NCI-H748 (cell line): ENCODE measurements around the gene MARCO.
"Not testable (repeated sequence)": the region's sequence is repeated elsewhere in the genome, so short reads cannot be mapped to it uniquely, and the experiment has no call there.

Experiments
- DNase-seq: peaks from one replicate; lab custom pipeline; 2025; ENCODE audit not compliant: unreplicated experiment; lab: John Stamatoyannopoulos, UW

The MARCO gene

GRCh38 chr2:119029297-119029696 is 87.3 kb downstream of the MARCO start:
- DNase-seq = no peak

- DNase-seq = not testable (repeated sequence)
These were observed 95.9 kb downstream of the MARCO start for GRCh38 chr2:119037922-119038321.

- peak; percentile 16 for DNase-seq
These were observed 98.7 kb downstream of the MARCO start for GRCh38 chr2:119040730-119041129.
